H9 (cell line): ENCODE data around the gene PTMA. TPM values are rescaled to one million over a fixed set of nuclear protein-coding genes. Genes with fewer than 3 reads are reported as not detected.

Experiments used
- DNase-seq: peaks from one replicate; pipeline ENCODE4 v3.0.0-alpha.2; 2017
- H2AFZ ChIP-seq: one replicate; pipeline ENCODE4 v1.6.1; 2013; ENCODE audit warnings: mild to moderate bottlenecking, low read length, control low read depth, moderate library complexity
- H2AK5ac ChIP-seq: 2 replicates; pipeline ENCODE4 v1.6.1; 2013; ENCODE audit warnings: low read length, control low read depth, mixed read lengths; ENCODE audit not compliant: insufficient read length
- H2BK120ac ChIP-seq: one replicate; pipeline ENCODE4 v1.6.1; 2013; ENCODE audit warnings: low read depth, mild to moderate bottlenecking, low read length, control low read depth, inconsistent platforms; ENCODE audit not compliant: poor library complexity, severe bottlenecking
- H2BK12ac ChIP-seq: 2 replicates; pipeline ENCODE4 v1.6.1; 2013; ENCODE audit warnings: low read length, control low read depth, mixed read lengths, low read depth; ENCODE audit not compliant: insufficient read length
- H2BK15ac ChIP-seq: 2 replicates; pipeline ENCODE4 v1.6.1; 2013; ENCODE audit warnings: low read depth, low read length, control low read depth
- H2BK20ac ChIP-seq: one replicate; pipeline ENCODE4 v1.6.1; 2013; ENCODE audit warnings: low read depth, mild to moderate bottlenecking, low read length, control low read depth, inconsistent platforms; ENCODE audit not compliant: poor library complexity, severe bottlenecking
- H2BK5ac ChIP-seq: 2 replicates; pipeline ENCODE4 v1.6.1; 2013; ENCODE audit warnings: low read length, control low read depth, mixed read lengths; ENCODE audit not compliant: insufficient read length
- H3K14ac ChIP-seq: 2 replicates; pipeline ENCODE4 v1.6.1; 2013; ENCODE audit warnings: low read length, control low read depth; ENCODE audit not compliant: insufficient read depth
- H3K18ac ChIP-seq: 2 replicates; pipeline ENCODE4 v1.6.1; 2013; ENCODE audit warnings: low read depth, mild to moderate bottlenecking, mixed read lengths, low read length, control low read depth; ENCODE audit not compliant: insufficient read length
- H3K23ac ChIP-seq: 2 replicates; pipeline ENCODE4 v1.6.1; 2013; ENCODE audit warnings: low read length, control low read depth, mixed read lengths, low read depth; ENCODE audit not compliant: insufficient read length
- H3K23me2 ChIP-seq: 2 replicates; pipeline ENCODE4 v1.6.1; 2013; ENCODE audit warnings: low read depth, mild to moderate bottlenecking, mixed read lengths, low read length, control low read depth; ENCODE audit not compliant: insufficient read length, poor library complexity, severe bottlenecking
- H3K27ac ChIP-seq: 2 replicates; pipeline ENCODE4 v1.5.1; 2013; ENCODE audit warnings: low read length, control low read depth, mixed read lengths, low read depth; ENCODE audit not compliant: insufficient read length
- H3K27me3 ChIP-seq: 2 replicates; pipeline ENCODE4 v1.6.1; 2013; ENCODE audit warnings: low read length, control low read depth, inconsistent platforms; ENCODE audit not compliant: insufficient read depth
- H3K4ac ChIP-seq: 2 replicates; pipeline ENCODE4 v1.6.1; 2013; ENCODE audit warnings: low read depth, mild to moderate bottlenecking, control low read depth, inconsistent platforms, low read length, moderate library complexity
- H3K4me1 ChIP-seq: 2 replicates; pipeline ENCODE4 v1.6.1; 2013; ENCODE audit warnings: low read length, control low read depth, inconsistent platforms; ENCODE audit not compliant: insufficient read depth
- H3K4me2 ChIP-seq: 2 replicates; pipeline ENCODE4 v1.6.1; 2013; ENCODE audit warnings: low read length, control low read depth, mixed read lengths; ENCODE audit not compliant: insufficient read length, insufficient read depth
- H3K56ac ChIP-seq: 2 replicates; pipeline ENCODE4 v1.6.1; 2013; ENCODE audit warnings: low read depth, mild to moderate bottlenecking, mixed read lengths, low read length, control low read depth; ENCODE audit not compliant: insufficient read length
- H3K79me1 ChIP-seq: 2 replicates; pipeline ENCODE4 v1.6.1; 2013; ENCODE audit warnings: low read depth, mild to moderate bottlenecking, moderate library complexity, low read length, control low read depth, inconsistent platforms; ENCODE audit not compliant: insufficient read depth, poor library complexity, severe bottlenecking
- H3K79me2 ChIP-seq: 2 replicates; pipeline ENCODE4 v1.6.1; 2013; ENCODE audit warnings: low read length, control low read depth, inconsistent platforms; ENCODE audit not compliant: insufficient read depth
- H3K9ac ChIP-seq: 2 replicates; pipeline ENCODE4 v1.6.1; 2013; ENCODE audit warnings: low read length, control low read depth, mixed read lengths; ENCODE audit not compliant: insufficient read length; ENCODE audit errors: extremely low read depth
- H3K9me3 ChIP-seq: one replicate; pipeline ENCODE4 v1.6.1; 2013; ENCODE audit warnings: low read depth, low read length, inconsistent platforms; ENCODE audit not compliant: control insufficient read depth
- H3T11ph ChIP-seq: one replicate; pipeline ENCODE4 v1.6.1; 2013; ENCODE audit warnings: mild to moderate bottlenecking, low read length, control low read depth, inconsistent platforms
- H4K20me1 ChIP-seq: one replicate; pipeline ENCODE4 v1.6.1; 2013; ENCODE audit not compliant: control insufficient read depth, insufficient read length, insufficient read depth
- H4K5ac ChIP-seq: 2 replicates; pipeline ENCODE4 v1.6.1; 2013; ENCODE audit warnings: low read depth, mild to moderate bottlenecking, mixed read lengths, low read length, control low read depth; ENCODE audit not compliant: insufficient read length
- H4K8ac ChIP-seq: replicated peaks from 2 replicates; pipeline ENCODE4 v1.6.1; 2013; ENCODE audit warnings: low read length, control low read depth, mixed read lengths, low read depth; ENCODE audit not compliant: insufficient read length
- H4K91ac ChIP-seq: 2 replicates; pipeline ENCODE4 v1.6.1; 2013; ENCODE audit warnings: low read depth, mild to moderate bottlenecking, moderate library complexity, mixed read lengths, low read length, control low read depth; ENCODE audit not compliant: insufficient read length
- H3K27ac Mint-ChIP-seq, 3 experiments: 2 replicates in 2 of 3; 3 replicates in 1 of 3; pipeline ENCODE4 v1.8.0; 2020 to 2021; ENCODE audit warnings: mixed read lengths in 3 of 3, mild to moderate bottlenecking in 1 of 3, moderate library complexity in 1 of 3
- H3K27me3 Mint-ChIP-seq: 2 replicates; pipeline ENCODE4 v1.8.0; 2021; ENCODE audit warnings: low read depth, mild to moderate bottlenecking, moderate library complexity, mixed read lengths
- H3K36me3 Mint-ChIP-seq, 3 experiments: 2 replicates in 2 of 3; 3 replicates in 1 of 3; pipeline ENCODE4 v1.8.0; 2020 to 2021; ENCODE audit warnings: low read depth in 3 of 3, mixed read lengths in 3 of 3; ENCODE audit not compliant: insufficient read depth in 1 of 3
- H3K4me1 Mint-ChIP-seq, 2 experiments: 2 replicates each; pipeline ENCODE4 v1.8.0; 2020; ENCODE audit warnings: mixed read lengths in 2 of 2
- H3K4me3 Mint-ChIP-seq, 2 experiments: 2 replicates in 1 of 2; 3 replicates in 1 of 2; pipeline ENCODE4 v1.8.0; 2020 to 2021; ENCODE audit warnings: mild to moderate bottlenecking in 2 of 2, mixed read lengths in 2 of 2, moderate library complexity in 1 of 2
- H3K9me3 Mint-ChIP-seq, 2 experiments: 2 replicates in 1 of 2; 3 replicates in 1 of 2; pipeline ENCODE4 v1.8.0; 2020; ENCODE audit warnings: mild to moderate bottlenecking in 2 of 2, mixed read lengths in 2 of 2, moderate library complexity in 1 of 2
- CTCF ChIP-seq: fragments of 200-600 bp; sonication (generic); conservative IDR thresholded peaks from 3 replicates; pipeline ENCODE4 v1.8.0; 2021; ENCODE audit warnings: antibody characterized with exemption, mild to moderate bottlenecking
- WGBS: extraction: QIAGEN DNeasy Blood & Tissue Kit; methylation state at CpG from one replicate; pipeline ENCODE4 v1.1.7; 2013; ENCODE audit warnings: missing lambda C conversion rate, low lambda C conversion rate, mixed read lengths; ENCODE audit not compliant: insufficient read length; ENCODE audit errors: extremely low coverage; 5-methylcytosine and 5-hydroxymethylcytosine counted together
- total RNA-seq: library from RNA; stranded (reverse); gene quantifications from 2 replicates; pipeline ENCODE4 v1.2.1, GENCODE V29; 2021

Gene PTMA
- total RNA-seq, 1 experiment from 2014 or later, result 1,963 TPM

DNA sequence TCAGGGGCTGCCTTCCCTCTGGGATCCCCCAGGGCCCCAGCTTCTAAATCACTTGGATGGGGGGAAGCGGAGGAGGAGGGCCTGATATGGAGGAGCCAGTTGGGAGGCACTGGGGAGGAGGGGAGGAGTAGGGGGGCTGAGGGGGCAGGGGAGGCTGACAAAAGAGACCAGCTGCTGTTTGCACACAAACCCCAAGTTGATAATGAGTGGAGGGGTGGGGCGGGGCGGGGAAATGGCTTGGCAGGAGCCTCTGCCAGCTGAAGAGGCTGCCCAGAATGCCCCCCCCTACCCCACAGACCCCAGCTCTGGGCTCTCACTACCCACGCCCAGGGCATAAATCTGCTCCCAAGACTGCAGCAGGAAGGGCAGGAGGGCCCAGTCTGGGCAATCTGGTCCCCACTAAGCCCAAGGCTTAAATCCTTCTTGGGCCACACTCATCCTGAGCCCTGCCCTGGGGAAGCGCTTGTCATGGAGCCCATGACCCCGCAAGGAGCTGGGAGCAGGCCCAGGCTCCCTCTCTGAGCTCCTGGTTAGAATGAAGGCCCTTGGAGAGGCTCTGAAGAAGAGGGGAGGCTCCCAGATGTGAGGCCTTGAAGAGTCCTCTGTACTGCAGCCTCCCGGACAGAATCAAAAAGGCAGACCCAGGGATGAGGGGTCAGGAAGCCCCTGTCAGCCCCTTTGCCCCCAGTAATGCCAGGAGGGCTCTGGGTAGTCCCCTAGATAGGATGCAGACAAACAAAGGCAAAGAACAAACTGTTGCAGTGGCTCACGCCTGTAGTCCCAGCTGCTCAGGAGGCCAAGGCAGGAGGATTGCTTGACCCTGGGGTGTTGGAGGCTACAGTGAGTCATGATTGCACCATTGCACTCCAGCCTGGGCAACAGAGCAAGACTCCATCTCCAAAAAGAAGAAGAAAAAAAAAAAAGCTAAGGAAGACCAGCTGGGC, 24.8 kb upstream of the PTMA start:
- H3K79me2 ChIP-seq, result no peaks in the 10 kb centered on the region
- no peaks in the 10 kb centered on the region for H3K36me3 Mint-ChIP-seq
- H3K79me1 ChIP-seq, result no peaks in the 10 kb centered on the region
- no peak overlapping the region for H3T11ph ChIP-seq
- H4K20me1 ChIP-seq, result no peaks in the 10 kb centered on the region
- H3K27me3 Mint-ChIP-seq, result 0 out of 2 replicates have a peak, but pooled peaks cover 1% of the 10 kb centered on the region
- H3K4me3 Mint-ChIP-seq, result no peak overlapping the region; a peak in 1 of 5 replicates
- H3K4ac ChIP-seq, result no peak overlapping the region
- H3K9me3 ChIP-seq, result no peaks in the 10 kb centered on the region
- H4K91ac ChIP-seq, result no peak overlapping the region
- WGBS, result no CpG with 5 or more reads among the region's 8 CpGs
- H3K9ac ChIP-seq, result no peak overlapping the region
- no peak overlapping the region for H2BK20ac ChIP-seq
- H3K27ac Mint-ChIP-seq, result no peak overlapping the region
- H3K27ac ChIP-seq, result no peak overlapping the region
- H3K4me2 ChIP-seq, result no peak overlapping the region
- peaks cover 11% of the 10 kb centered on the region for H3K23me2 ChIP-seq
- no peaks in the 10 kb centered on the region for H3K9me3 Mint-ChIP-seq
- no peak overlapping the region for H4K8ac ChIP-seq
- no peaks in the 10 kb centered on the region for H3K27me3 ChIP-seq
- no peak overlapping the region for H3K14ac ChIP-seq
- DNase-seq, result peak; percentile 24
- no peak overlapping the region for H4K5ac ChIP-seq
- no peak overlapping the region for H2AK5ac ChIP-seq
- no peak overlapping the region for H2BK12ac ChIP-seq
- H2BK5ac ChIP-seq, result no peak overlapping the region
- peaks cover 5% of the 10 kb centered on the region; the same call in 1 of the 2 replicates for H3K4me1 ChIP-seq
- H2AFZ ChIP-seq, result no peak overlapping the region
- TF ChIP-seq CTCF, result no peak
- H3K23ac ChIP-seq, result no peak overlapping the region
- no peak overlapping the region for H2BK120ac ChIP-seq
- no peak overlapping the region for H3K56ac ChIP-seq
- no peak overlapping the region for H3K18ac ChIP-seq
- no peak overlapping the region for H2BK15ac ChIP-seq
- H3K4me1 Mint-ChIP-seq, result peaks cover 46 to 54% of the 10 kb centered on the region in 2 experiments
